Measurements from ENCODE around the gene HAUS3. TPM values are rescaled to one million over a fixed set of nuclear protein-coding genes. Genes with fewer than 3 reads are reported as not detected.

HAUS3 gene
- total and polyA plus RNA-seq, 2 donors: 8.1 to 26.6 TPM

Small RNA genes lying within 50 kb of the gene (small RNA-seq; reads per million reads assigned to genes)
- not detected for gene COX6B1P5

Other genes with a start within 250 kb of the HAUS3 start
- 17.4 TPM for gene NELFA, start 233.1 kb downstream of the HAUS3 start, total RNA-seq
- gene NELFA, start 233.1 kb downstream of the HAUS3 start, polyA plus RNA-seq: 26.9 TPM
- gene NAT8L, start 182.8 kb downstream of the HAUS3 start, total RNA-seq: 0.16 TPM
- 0.82 TPM for gene NAT8L, start 182.8 kb downstream of the HAUS3 start, polyA plus RNA-seq
- 3.1 TPM for gene POLN, start within 50 bp of the HAUS3 start, total RNA-seq
- 1.0 TPM for gene POLN, start within 50 bp of the HAUS3 start, polyA plus RNA-seq
- 27.3 TPM for gene MXD4, start 20.0 kb upstream of the HAUS3 start, total RNA-seq
- gene MXD4, start 20.0 kb upstream of the HAUS3 start, polyA plus RNA-seq: 55.2 TPM
- gene ZFYVE28, start 176.5 kb upstream of the HAUS3 start, total RNA-seq: 6.3 TPM
- 8.4 TPM for gene ZFYVE28, start 176.5 kb upstream of the HAUS3 start, polyA plus RNA-seq
- gene CFAP99, start 176.8 kb upstream of the HAUS3 start, total RNA-seq: not detected
- gene CFAP99, start 176.8 kb upstream of the HAUS3 start, polyA plus RNA-seq: 0.06 TPM
- gene RNF4, start 227.0 kb upstream of the HAUS3 start, total RNA-seq: 38.4 TPM
- 35.7 TPM for gene RNF4, start 227.0 kb upstream of the HAUS3 start, polyA plus RNA-seq

Measured in urinary bladder (tissue), 2 donors.